ENCODE data around the gene UPK3A.
"Not testable (repeated sequence)": the region's sequence is repeated elsewhere in the genome, so short reads cannot be mapped to it uniquely, and the experiment has no call there.

Gene UPK3A

GRCh38 chr22:45259754-45260394 is 24.9 kb upstream of the UPK3A start:
- DNase-seq = no peak

GRCh38 chr22:45260395-45260759 is 24.4 kb upstream of the UPK3A start:
- DNase-seq = not testable (repeated sequence)

- no peak for DNase-seq
Measured at GRCh38 chr22:45261407-45262088, 23.2 kb upstream of the UPK3A start.

GRCh38 chr22:45262195-45262930 is 22.4 kb upstream of the UPK3A start:
- no peak for DNase-seq

GRCh38 chr22:45262931-45263462 is 21.8 kb upstream of the UPK3A start:
- no peak for DNase-seq

- peak; percentile 59 for DNase-seq
Measured at GRCh38 chr22:45263463-45264269, 21.1 kb upstream of the UPK3A start.

- DNase-seq = no peak
Measured at GRCh38 chr22:45265535-45265934, 19.2 kb upstream of the UPK3A start.

- no peak for DNase-seq
Measured at GRCh38 chr22:45268167-45268957, 16.4 kb upstream of the UPK3A start.

GRCh38 chr22:45268958-45269844 is 15.5 kb upstream of the UPK3A start:
- peak; percentile 45 for DNase-seq

- DNase-seq = no peak
Measured at GRCh38 chr22:45270095-45271020, 14.4 kb upstream of the UPK3A start.

GRCh38 chr22:45271667-45272201 is 13.0 kb upstream of the UPK3A start:
- DNase-seq = no peak

GRCh38 chr22:45272498-45272897 is 12.3 kb upstream of the UPK3A start:
- no peak for DNase-seq

GRCh38 chr22:45273452-45274075 is 11.2 kb upstream of the UPK3A start:
- DNase-seq = no peak

GRCh38 chr22:45276507-45277105 is 8.1 kb upstream of the UPK3A start:
- no peak for DNase-seq

- DNase-seq = not testable (repeated sequence)
Measured at GRCh38 chr22:45277720-45278119, 7.0 kb upstream of the UPK3A start.

- DNase-seq = no peak
Measured at GRCh38 chr22:45278125-45278524, 6.6 kb upstream of the UPK3A start.

- DNase-seq = no peak
Measured at GRCh38 chr22:45280587-45280980, 4.2 kb upstream of the UPK3A start.

GRCh38 chr22:45281010-45281409 is 3.7 kb upstream of the UPK3A start:
- no peak for DNase-seq

Data from amniotic stem cell (primary cell).